ENCODE measurements around the gene NEUROD2.

Gene NEUROD2

GRCh38 chr17:39607851-39608130 is at the start of gene NEUROD2:
NEUROD2 (minus strand) TSS chr17:39607920; CDS start chr17:39606599, 1,321 bp downstream.
- DNase-seq (ENCODE audit: low read depth) = no peak
- TF ChIP-seq MAX (IDR thresholded peaks at IDR 0.05; ENCODE audit: low read depth, low read length) (no peak), MYC (IDR thresholded peaks at IDR 0.05; ENCODE audit: low read depth, low read length) (no peak), POLR2A (IDR thresholded peaks at IDR 0.05; ENCODE audit: extremely low read depth, insufficient read length) (no peak), CTCF (IDR thresholded peaks at IDR 0.05; ENCODE audit: low read depth, low read length) (no peak)
- no peak within 1 kb of the TSS for H3K4me3 ChIP-seq (ENCODE audit: low read depth, low read length)

- DNase-seq (ENCODE audit: low read depth) = no peak
- no peak overlapping the region for H3K4me3 ChIP-seq (ENCODE audit: low read depth, low read length)
- no peak for TF ChIP-seq POLR2A (IDR thresholded peaks at IDR 0.05; ENCODE audit: extremely low read depth, insufficient read length)
- no peak for TF ChIP-seq CTCF (IDR thresholded peaks at IDR 0.05; ENCODE audit: low read depth, low read length)
- TF ChIP-seq MAX (IDR thresholded peaks at IDR 0.05; ENCODE audit: low read depth, low read length) = no peak
- no peak for TF ChIP-seq MYC (IDR thresholded peaks at IDR 0.05; ENCODE audit: low read depth, low read length)
Observed at GRCh38 chr17:39655105-39655504, 47.4 kb upstream of the NEUROD2 start.

GRCh38 chr17:39653662-39654331 is 46.1 kb upstream of the NEUROD2 start:
- no peak overlapping the region for H3K4me3 ChIP-seq (ENCODE audit: low read depth, low read length)
- TF ChIP-seq POLR2A (IDR thresholded peaks at IDR 0.05; ENCODE audit: extremely low read depth, insufficient read length) = no peak
- TF ChIP-seq CTCF (IDR thresholded peaks at IDR 0.05; ENCODE audit: low read depth, low read length) = peak; percentile 97
- no peak for TF ChIP-seq MYC (IDR thresholded peaks at IDR 0.05; ENCODE audit: low read depth, low read length)
- no peak for TF ChIP-seq MAX (IDR thresholded peaks at IDR 0.05; ENCODE audit: low read depth, low read length)
- peak; percentile 78 for DNase-seq (ENCODE audit: low read depth)

GRCh38 chr17:39653316-39653661 is 45.6 kb upstream of the NEUROD2 start:
- no peak for DNase-seq (ENCODE audit: low read depth)

GRCh38 chr17:39652587-39653315 is 45.0 kb upstream of the NEUROD2 start:
- no peak overlapping the region for H3K4me3 ChIP-seq (ENCODE audit: low read depth, low read length)
- TF ChIP-seq CTCF (IDR thresholded peaks at IDR 0.05; ENCODE audit: low read depth, low read length) (no peak), POLR2A (IDR thresholded peaks at IDR 0.05; ENCODE audit: extremely low read depth, insufficient read length) (no peak), MYC (IDR thresholded peaks at IDR 0.05; ENCODE audit: low read depth, low read length) (no peak), MAX (IDR thresholded peaks at IDR 0.05; ENCODE audit: low read depth, low read length) (no peak)
- DNase-seq (ENCODE audit: low read depth) = no peak

More at GRCh38 chr17:39653316-39653661, 45.6 kb upstream of the NEUROD2 start:
- H3K4me3 ChIP-seq (ENCODE audit: low read depth, low read length) = no peak overlapping the region
- TF ChIP-seq CTCF (IDR thresholded peaks at IDR 0.05; ENCODE audit: low read depth, low read length) = no peak
- no peak for TF ChIP-seq MYC (IDR thresholded peaks at IDR 0.05; ENCODE audit: low read depth, low read length)
- TF ChIP-seq MAX (IDR thresholded peaks at IDR 0.05; ENCODE audit: low read depth, low read length) = no peak
- TF ChIP-seq POLR2A (IDR thresholded peaks at IDR 0.05; ENCODE audit: extremely low read depth, insufficient read length) = no peak

All from NB4 (cell line).